ENCODE measurements around the gene SMIM31. TPM values are rescaled to one million over a fixed set of nuclear protein-coding genes. Genes with fewer than 3 reads are reported as not detected.

The SMIM31 gene
- total RNA-seq, 1 donor from 2014 or later: not detected

Other genes starting within 250 kb of the SMIM31 start
- not detected for gene APELA, start 123.0 kb downstream of the SMIM31 start, total RNA-seq
- gene TRIM61, start 223.5 kb downstream of the SMIM31 start, total RNA-seq: 0.62 TPM